Activated T-cell treated with anti-CD3 and anti-CD28 coated beads, Interleukin-2, amount 50 U/mL, for 24 hours (primary cell): ENCODE measurements around the gene RGS7.

Source experiments
- DNase-seq: peaks from one replicate; pipeline ENCODE4 v3.0.0-alpha.2; 2020
- H3K27ac Mint-ChIP-seq: 2 replicates; pipeline ENCODE4 v1.8.0; 2020; ENCODE audit warnings: mild to moderate bottlenecking, mixed read lengths
- H3K27me3 Mint-ChIP-seq: 2 replicates; pipeline ENCODE4 v1.8.0; 2020; ENCODE audit warnings: mixed read lengths
- H3K36me3 Mint-ChIP-seq: 2 replicates; pipeline ENCODE4 v1.8.0; 2020; ENCODE audit warnings: low read depth, mixed read lengths
- H3K4me1 Mint-ChIP-seq: 2 replicates; pipeline ENCODE4 v1.8.0; 2020; ENCODE audit warnings: low read depth, mixed read lengths
- H3K4me3 Mint-ChIP-seq: 2 replicates; pipeline ENCODE4 v1.8.0; 2020; ENCODE audit warnings: mild to moderate bottlenecking, moderate library complexity, mixed read lengths
- H3K9me3 Mint-ChIP-seq: 2 replicates; pipeline ENCODE4 v1.8.0; 2020; ENCODE audit warnings: mixed read lengths

Gene RGS7

DNA sequence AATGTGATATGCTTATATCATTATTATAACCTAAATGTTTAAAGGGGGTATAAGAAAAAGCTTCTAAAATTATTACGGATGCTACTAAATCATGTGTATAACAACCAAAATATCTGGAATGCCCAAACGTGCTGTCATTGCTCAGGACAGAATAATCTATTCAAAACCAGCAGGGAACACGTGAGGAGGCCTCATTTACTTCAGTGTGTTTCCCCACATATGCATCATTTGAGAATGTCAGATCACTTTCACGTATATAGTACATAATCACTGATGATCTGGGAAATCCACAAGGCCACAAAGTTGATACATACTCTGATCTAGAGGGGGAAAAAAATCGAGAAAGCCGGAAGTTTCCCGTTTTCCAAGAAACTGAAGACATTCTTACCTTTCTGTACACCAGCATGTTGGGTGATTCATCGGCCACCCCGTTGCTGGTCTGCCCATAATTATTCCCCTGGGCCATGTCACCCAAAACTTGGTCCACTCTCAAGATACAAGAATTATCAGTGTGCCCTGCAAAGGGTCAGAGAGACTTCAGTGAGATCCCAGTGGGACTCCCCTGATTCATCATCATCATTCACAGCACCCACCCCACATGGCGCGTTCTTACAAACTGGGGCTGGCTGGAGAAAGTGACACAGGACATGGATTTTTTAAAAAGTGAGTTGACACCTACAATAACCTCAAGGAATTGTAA lies 1.5 kb downstream of the RGS7 start:
- Mint-ChIP-seq H3K4me3 (no peak overlapping the region), H3K9me3 (no peaks in the 10 kb centered on the region), H3K27ac (no peak overlapping the region), H3K36me3 (no peaks in the 10 kb centered on the region), H3K27me3 (peaks cover 47% of the 10 kb centered on the region), H3K4me1 (peaks cover 4% of the 10 kb centered on the region)
- no peak for DNase-seq

DNA sequence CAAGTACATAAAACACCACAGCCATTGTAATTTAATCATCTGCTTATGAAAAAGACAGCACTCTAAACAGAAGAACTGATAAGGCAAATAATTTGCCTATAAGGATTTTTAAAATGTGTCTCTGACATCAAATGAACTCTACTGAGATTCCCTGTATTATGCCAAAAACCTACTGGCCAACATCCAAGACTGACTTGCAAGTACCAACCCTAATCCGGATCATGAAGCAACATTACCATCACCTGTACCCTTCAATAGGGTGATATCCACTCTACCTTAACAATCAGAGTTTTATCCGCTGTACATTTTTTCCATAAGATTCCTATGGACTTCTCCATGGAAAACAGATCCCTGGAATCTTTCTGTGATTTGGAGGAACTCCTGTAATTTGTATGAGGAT lies 4.6 kb downstream of the RGS7 start:
- no peaks in the 10 kb centered on the region for H3K36me3 Mint-ChIP-seq
- H3K27me3 Mint-ChIP-seq, result peaks cover 23% of the 10 kb centered on the region
- no peak overlapping the region for H3K4me3 Mint-ChIP-seq
- DNase-seq, result no peak
- H3K27ac Mint-ChIP-seq, result no peak overlapping the region
- peaks cover 3% of the 10 kb centered on the region for H3K4me1 Mint-ChIP-seq
- no peaks in the 10 kb centered on the region for H3K9me3 Mint-ChIP-seq

DNA sequence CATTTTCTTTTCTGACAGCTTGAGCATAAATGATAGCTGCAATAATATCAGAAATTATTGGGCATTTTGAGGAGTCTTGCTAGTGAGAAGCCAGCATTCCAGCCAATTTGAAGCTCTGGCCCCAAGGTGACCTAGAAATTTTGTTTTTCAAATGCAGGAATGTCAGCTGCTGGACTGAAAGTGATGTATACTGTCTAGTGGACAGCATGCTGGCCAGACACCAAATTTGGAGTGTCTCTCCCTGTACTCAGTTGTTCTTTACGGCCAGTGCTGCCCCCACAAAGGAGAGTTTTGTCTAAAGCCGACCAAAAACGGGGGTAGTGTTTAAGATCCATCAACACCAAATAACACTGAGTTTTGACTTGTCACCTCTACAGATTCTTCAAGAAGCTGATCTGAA lies 5.2 kb downstream of the RGS7 start:
- Mint-ChIP-seq H3K27me3 (peaks cover 22% of the 10 kb centered on the region), H3K9me3 (no peaks in the 10 kb centered on the region), H3K36me3 (no peaks in the 10 kb centered on the region), H3K27ac (no peak overlapping the region), H3K4me1 (peaks cover 3% of the 10 kb centered on the region), H3K4me3 (no peak overlapping the region)
- DNase-seq, result no peak

DNA sequence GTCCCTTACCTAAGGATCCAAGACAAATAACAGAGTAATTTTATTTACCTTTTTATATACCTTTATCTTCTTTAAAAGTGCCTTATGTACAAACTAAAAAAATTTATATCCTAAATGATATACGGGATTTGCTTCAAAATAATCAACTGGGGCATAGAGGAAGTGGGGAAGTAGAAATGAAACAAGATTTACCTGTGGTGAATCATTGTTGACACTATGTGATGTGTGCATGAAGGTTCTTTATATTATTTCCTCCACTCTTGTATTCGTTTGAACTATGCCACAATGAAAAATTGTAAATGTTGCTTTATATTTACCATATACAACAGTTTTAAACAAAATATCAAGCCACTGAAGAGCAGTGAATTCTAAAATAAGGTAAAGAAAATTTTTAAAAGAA lies 13.0 kb downstream of the RGS7 start:
- Mint-ChIP-seq H3K27me3 (no peaks in the 10 kb centered on the region), H3K4me1 (no peaks in the 10 kb centered on the region), H3K9me3 (no peaks in the 10 kb centered on the region), H3K36me3 (no peaks in the 10 kb centered on the region), H3K4me3 (no peak overlapping the region), H3K27ac (no peak overlapping the region)
- DNase-seq, result no peak

DNA sequence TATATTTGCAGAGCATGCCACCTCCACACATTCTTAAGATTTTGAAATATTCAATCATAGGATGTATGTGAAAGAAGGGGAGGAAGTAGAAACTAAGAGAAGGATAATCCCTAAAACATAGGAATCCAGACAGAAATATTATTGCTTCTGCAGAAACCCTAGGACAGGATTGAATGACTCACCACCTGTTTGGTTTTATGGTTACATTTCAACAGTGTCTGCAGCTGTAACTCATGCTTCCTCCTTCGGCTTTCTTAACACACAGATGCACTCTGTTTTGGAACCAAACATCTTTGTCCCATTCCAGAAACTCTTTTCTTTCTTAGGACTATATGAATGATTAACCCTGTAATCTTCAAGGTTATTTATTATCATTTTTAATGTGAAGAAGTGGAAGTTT lies 20.7 kb downstream of the RGS7 start:
- no peaks in the 10 kb centered on the region for H3K27me3 Mint-ChIP-seq
- H3K4me3 Mint-ChIP-seq, result no peak overlapping the region
- no peak for DNase-seq
- H3K36me3 Mint-ChIP-seq, result no peaks in the 10 kb centered on the region
- H3K27ac Mint-ChIP-seq, result no peak overlapping the region
- H3K9me3 Mint-ChIP-seq, result no peaks in the 10 kb centered on the region
- H3K4me1 Mint-ChIP-seq, result no peaks in the 10 kb centered on the region

DNA sequence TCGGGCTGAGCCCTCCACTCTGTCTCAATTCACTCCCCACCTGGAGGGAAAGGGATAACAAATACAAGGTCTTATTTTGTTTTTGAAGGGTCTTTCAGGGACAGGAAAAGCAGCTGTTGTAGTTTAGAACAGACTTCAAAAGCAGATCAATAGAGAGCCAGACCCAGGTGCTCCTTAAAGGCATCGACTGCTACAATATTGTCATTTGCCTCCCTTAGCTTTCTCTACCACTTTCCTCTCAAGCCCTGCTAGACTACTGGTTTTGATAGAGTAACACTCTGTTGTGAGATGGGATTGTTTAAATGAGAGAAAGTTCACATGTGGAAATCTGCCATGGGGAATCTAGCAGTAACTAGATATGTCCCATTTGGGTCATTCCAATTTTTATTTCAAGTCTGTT lies 24.0 kb downstream of the RGS7 start:
- Mint-ChIP-seq H3K9me3 (no peaks in the 10 kb centered on the region), H3K27me3 (no peaks in the 10 kb centered on the region), H3K27ac (no peak overlapping the region), H3K36me3 (no peaks in the 10 kb centered on the region), H3K4me1 (no peaks in the 10 kb centered on the region), H3K4me3 (no peak overlapping the region)
- DNase-seq, result no peak

DNA sequence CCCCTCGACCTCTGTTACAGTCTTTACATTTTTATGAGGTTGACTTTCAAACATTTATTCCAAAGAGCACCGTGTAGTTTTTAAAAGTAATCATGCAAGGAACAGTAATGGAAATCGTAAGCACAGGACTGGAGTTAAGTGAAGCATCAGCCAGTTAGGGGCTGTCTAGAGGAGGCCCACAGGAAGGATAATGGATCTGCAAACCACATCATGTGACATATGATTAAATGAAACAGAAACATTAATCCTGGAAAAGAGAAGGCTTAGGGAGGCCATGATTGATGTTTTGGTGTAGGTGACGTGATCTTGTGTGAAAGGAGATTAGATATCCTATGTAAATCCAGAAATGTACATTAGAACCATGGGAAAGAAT lies 25.0 kb downstream of the RGS7 start:
- no peak overlapping the region for H3K4me3 Mint-ChIP-seq

DNA sequence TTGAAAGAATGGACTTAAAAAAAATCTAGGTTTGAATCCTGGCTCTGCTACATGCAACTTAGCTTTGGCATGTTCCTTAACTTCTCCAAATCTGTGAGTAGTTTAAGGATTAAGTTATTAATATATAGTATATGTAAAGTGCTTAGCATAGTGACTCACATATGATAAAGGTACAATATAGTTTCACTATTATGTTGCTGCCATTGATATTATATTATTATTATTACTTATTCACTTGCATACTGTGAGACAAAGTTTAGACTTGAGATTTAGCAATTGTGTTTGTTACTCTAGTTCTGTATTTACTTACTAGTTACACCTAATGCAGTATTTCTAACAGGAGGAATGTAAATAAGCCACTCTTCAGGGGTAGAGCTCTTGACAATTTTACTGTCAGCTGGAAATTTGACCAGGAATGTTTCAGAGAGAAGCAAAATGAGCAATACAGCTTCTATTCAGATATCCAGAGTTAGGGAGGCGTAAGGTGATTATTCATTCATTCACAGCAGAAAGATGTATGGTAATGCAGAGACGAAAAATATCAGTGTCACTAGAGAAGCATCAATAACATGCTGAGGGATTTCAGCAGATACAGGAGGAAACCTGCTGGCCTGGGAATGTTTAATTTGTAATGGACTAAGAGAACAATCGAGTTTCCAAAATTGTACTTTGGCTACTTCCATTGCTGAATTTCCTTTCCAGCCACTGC lies 25.5 kb downstream of the RGS7 start:
- Mint-ChIP-seq H3K27ac (no peak overlapping the region), H3K4me1 (no peaks in the 10 kb centered on the region), H3K36me3 (no peaks in the 10 kb centered on the region), H3K4me3 (no peak overlapping the region), H3K9me3 (no peaks in the 10 kb centered on the region), H3K27me3 (no peaks in the 10 kb centered on the region)
- no peak for DNase-seq

More for the DNA sequence above, 25.0 kb downstream of the RGS7 start:
- Mint-ChIP-seq H3K27me3 (no peaks in the 10 kb centered on the region), H3K36me3 (no peaks in the 10 kb centered on the region), H3K27ac (no peak overlapping the region), H3K4me1 (no peaks in the 10 kb centered on the region), H3K9me3 (no peaks in the 10 kb centered on the region)
- no peak for DNase-seq

DNA sequence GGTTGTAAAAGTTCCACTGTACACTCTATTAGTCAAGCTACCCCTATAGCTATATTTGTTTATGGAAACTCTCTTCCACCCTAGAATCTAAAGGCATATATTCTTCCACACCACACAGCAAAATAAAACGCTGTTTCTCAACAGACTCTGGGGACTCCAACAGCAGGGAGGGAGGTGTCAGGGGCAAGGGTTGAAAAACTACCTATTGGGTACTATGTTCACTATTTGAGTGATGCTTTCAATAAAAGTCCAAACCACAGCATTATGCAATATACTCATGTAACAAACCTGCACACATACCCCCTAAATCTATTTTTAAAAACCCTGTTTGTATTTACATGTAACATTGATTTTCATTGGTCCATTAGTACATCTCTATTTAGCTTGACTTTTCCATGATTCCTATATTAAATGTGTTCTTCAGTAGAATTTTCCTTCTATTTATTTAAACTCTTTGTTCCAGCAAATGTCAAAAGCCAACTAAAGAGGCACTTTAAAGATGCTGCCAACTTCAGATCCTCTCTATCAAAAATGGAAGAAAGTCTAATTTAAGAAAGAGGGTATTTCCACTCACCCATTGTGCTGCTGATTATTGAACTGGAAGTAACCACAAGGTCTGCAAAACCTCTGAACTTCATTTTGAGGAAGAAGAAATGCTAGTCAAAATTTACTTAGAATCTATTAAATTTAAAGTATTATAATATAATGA lies 26.2 kb downstream of the RGS7 start:
- Mint-ChIP-seq H3K4me1 (no peaks in the 10 kb centered on the region), H3K4me3 (no peak overlapping the region), H3K9me3 (no peaks in the 10 kb centered on the region), H3K27me3 (no peaks in the 10 kb centered on the region), H3K27ac (no peak overlapping the region), H3K36me3 (no peaks in the 10 kb centered on the region)
- DNase-seq, result no peak

DNA sequence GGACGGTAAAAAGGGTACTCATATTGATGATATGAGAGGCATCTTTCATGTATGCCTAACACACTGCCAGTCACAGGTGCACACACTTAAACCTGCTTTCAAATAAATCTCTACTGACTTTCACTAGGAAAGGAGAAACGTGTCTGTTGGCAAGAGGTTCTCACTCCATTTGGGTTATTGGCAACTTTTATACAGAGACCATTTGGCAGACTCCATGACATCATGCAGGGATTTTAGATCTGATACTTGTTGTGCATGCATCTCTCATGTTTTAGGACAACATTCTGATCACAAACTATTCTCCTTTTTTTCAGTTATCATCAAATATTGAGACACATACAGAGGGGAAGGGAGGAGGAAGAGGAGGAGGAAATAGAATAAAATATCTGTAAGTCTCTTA lies 31.5 kb downstream of the RGS7 start:
- Mint-ChIP-seq H3K4me1 (no peaks in the 10 kb centered on the region), H3K27me3 (no peaks in the 10 kb centered on the region), H3K9me3 (no peaks in the 10 kb centered on the region), H3K27ac (no peak overlapping the region), H3K4me3 (no peak overlapping the region), H3K36me3 (no peaks in the 10 kb centered on the region)
- no peak for DNase-seq

DNA sequence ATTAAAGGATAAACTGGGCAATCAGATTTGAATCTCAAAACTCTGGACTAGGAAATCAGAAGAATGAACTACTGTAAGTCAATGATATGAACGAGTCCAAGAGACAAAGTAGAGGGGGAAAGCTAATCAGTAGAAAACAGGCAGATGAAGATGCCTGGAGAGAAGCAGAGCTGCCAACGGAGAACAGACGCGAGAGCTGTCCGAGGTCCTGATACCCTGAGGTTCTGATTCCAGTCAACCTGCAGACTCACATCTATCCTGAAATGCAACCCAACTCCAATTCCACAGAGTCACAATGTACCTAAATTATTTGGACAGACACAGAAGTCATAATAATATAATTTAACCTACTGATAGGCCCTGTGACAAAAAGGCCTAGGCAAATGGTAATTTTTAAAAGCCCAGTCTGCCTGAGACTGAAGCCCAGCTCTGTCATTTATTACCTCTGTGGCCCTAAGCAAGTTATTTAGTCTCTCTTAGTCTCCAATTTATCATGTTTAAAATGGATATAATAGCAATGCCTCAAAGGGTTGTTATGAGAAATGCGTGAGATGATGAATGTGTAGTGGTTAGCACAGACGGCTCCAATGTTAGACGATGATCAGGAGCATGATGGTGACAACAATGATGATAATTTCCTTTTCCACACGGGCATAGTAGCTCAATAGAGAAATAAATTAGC lies 33.4 kb downstream of the RGS7 start:
- no peak overlapping the region for H3K27ac Mint-ChIP-seq
- no peak for DNase-seq
- H3K4me3 Mint-ChIP-seq, result no peak overlapping the region
- no peaks in the 10 kb centered on the region for H3K27me3 Mint-ChIP-seq
- no peaks in the 10 kb centered on the region for H3K4me1 Mint-ChIP-seq
- H3K36me3 Mint-ChIP-seq, result no peaks in the 10 kb centered on the region
- H3K9me3 Mint-ChIP-seq, result no peaks in the 10 kb centered on the region

DNA sequence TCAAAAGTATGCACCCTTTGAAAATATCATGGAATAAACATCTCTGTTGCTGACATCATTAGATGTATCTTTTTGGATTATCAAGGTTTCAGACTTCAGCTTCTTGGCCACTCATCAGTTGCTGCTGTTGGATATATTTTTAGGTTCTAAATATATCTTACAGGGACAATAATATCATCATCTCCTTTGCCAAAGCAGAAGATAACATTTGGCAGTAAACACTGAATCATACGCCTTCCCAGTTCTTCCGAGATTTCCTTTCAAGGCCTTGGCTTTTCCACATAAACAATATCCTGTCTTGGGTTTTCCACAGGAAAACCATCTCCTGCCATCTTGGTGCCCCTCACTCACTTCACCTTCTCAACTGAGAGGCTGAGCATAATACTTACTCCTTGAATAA lies 39.3 kb downstream of the RGS7 start:
- no peak for DNase-seq
- Mint-ChIP-seq H3K36me3 (no peaks in the 10 kb centered on the region), H3K4me1 (no peaks in the 10 kb centered on the region), H3K4me3 (no peak overlapping the region), H3K27me3 (no peaks in the 10 kb centered on the region), H3K9me3 (no peaks in the 10 kb centered on the region), H3K27ac (no peak overlapping the region)

DNA sequence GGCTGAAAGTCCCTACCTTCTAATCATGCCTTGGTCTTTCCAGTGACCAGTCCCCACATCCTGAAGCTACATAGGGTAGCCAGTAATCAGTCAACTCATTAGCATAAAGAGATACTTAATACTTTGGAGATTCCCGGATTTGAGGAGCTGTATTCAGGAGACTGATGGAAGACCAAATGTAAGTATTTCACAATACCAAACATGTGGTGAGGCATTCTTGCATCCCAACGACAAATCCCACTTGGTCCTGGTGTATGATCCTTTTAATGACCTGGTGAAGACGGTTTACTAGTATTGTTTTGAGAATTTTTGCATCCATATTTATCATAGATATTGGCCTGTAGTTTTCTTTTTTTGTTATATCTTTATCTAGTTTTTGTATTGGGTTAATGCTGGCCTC lies 40.6 kb downstream of the RGS7 start:
- no peak overlapping the region for H3K4me3 Mint-ChIP-seq
- no peaks in the 10 kb centered on the region for H3K9me3 Mint-ChIP-seq
- no peaks in the 10 kb centered on the region for H3K4me1 Mint-ChIP-seq

DNA sequence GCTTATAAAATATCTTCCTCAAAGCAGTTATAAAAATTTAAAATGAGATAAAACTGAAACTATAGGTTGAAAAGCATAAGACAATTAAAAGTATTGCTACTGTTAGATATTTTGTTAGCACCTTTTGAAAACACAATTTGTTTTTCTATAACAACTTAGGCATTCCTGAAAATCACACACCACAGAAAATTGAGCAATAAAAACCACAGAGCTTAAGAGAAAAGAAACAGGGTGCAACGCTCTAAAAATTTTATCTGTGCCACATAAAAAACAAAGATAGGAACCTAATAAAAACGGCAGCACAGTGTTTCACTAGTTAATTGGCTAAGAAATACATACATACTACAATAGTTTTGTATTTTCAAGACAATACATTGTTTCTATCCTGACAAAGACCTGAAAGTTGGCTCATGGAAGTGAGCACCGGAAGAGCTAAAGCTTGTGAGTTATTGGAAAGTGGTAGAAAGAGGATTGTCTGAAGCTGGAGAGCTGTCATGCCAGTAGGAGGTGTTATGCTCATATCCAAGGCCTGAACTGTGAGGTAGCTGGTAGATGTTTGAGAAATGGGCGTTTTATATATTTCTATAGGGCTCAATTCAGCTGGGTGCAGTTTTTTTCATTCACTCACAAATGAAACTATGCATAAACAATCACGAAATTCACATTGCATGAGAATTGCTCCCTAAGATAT lies 45.8 kb downstream of the RGS7 start:
- Mint-ChIP-seq H3K27ac (no peak overlapping the region), H3K27me3 (no peaks in the 10 kb centered on the region), H3K36me3 (no peaks in the 10 kb centered on the region), H3K4me3 (no peak overlapping the region), H3K9me3 (peaks cover 3% of the 10 kb centered on the region), H3K4me1 (no peaks in the 10 kb centered on the region)
- DNase-seq, result no peak

More for the DNA sequence above, 40.6 kb downstream of the RGS7 start:
- DNase-seq, result no peak
- H3K27ac Mint-ChIP-seq, result no peak overlapping the region
- no peaks in the 10 kb centered on the region for H3K36me3 Mint-ChIP-seq
- H3K27me3 Mint-ChIP-seq, result no peaks in the 10 kb centered on the region
